Liver (tissue), 3 donors: ENCODE data around the gene GPR171.

ENCODE experiments used
- CTCF ChIP-seq: fragments of 150-350 bp; IDR thresholded peaks from 2 replicates; pipeline ENCODE4 v1.5.1; 2017; ENCODE audit warnings: improper control_type of control experiment, low read depth, low read length; ENCODE audit not compliant: missing input control
- FOXA1 ChIP-seq: IDR thresholded peaks from 2 replicates; pipeline ENCODE4 v1.6.1; 2016; ENCODE audit warnings: antibody characterized with exemption
- GABPA ChIP-seq, 2 donors: IDR thresholded peaks in 1 of 2; conservative IDR thresholded peaks in 1 of 2; 2 replicates each; pipeline ENCODE4 v1.6.1; 2016; ENCODE audit warnings: antibody characterized with exemption in 2 of 2, mild to moderate bottlenecking in 1 of 2, moderate library complexity in 1 of 2
- MAX ChIP-seq: IDR thresholded peaks from 2 replicates; pipeline ENCODE4 v1.6.1; 2016; ENCODE audit warnings: antibody characterized with exemption
- RAD21 ChIP-seq, 2 donors: IDR thresholded peaks; 2 replicates each; pipeline ENCODE4 v1.6.1; 2016; ENCODE audit warnings: antibody characterized with exemption in 2 of 2, mild to moderate bottlenecking in 2 of 2
- SP1 ChIP-seq: IDR thresholded peaks from 2 replicates; pipeline ENCODE4 v1.6.1; 2018; ENCODE audit warnings: antibody characterized with exemption, mild to moderate bottlenecking
- TAF1 ChIP-seq: conservative IDR thresholded peaks from 2 replicates; pipeline ENCODE4 v1.6.1; 2016; ENCODE audit warnings: antibody characterized with exemption, mild to moderate bottlenecking
- donor health status: healthy.
- donor health status: healthy.

- TF ChIP-seq SP1 (no peak), CTCF (peak; percentile 87), RAD21 (IDR thresholded peaks at IDR 0.05) (peak; percentile 98 to 99), TAF1 (no peak), MAX (no peak), GABPA (IDR thresholded peaks at IDR 0.05 in 1 of 2, conservative IDR thresholded peaks at IDR 0.05 in 1 of 2) (no peak), FOXA1 (no peak)
These were observed 34.5 kb downstream of the GPR171 start for GRCh38 chr3:151168269-151169094.
